H1 (cell line): ENCODE measurements around the gene ZNF202. TPM values are rescaled to one million over a fixed set of nuclear protein-coding genes. Genes with fewer than 3 reads are reported as not detected.

Experiments used
- CTCF ChIA-PET: fragments of 300-600 bp; sonication (Branson Sonifier 250); formaldehyde crosslinking; loops from one replicate; lab custom pipeline; 2021; ENCODE audit not compliant: partially characterized antibody; lab: Charles Lee
- POLR2A ChIA-PET: fragments of 300-600 bp; sonication (Branson Sonifier 250); formaldehyde crosslinking; loops from one replicate; lab custom pipeline; 2021; ENCODE audit warnings: inconsistent platforms; ENCODE audit not compliant: partially characterized antibody; lab: Charles Lee
- DNase-seq, 2 experiments: peaks; one replicate each; pipeline versions ENCODE4 v3.0.0 to v3.0.0-alpha.2; 2010 to 2022; ENCODE audit warnings: low spot score in 2 of 2, low read depth in 1 of 2, mixed read lengths in 1 of 2
- FAIRE-seq: peaks from 2 replicates; lab custom pipeline; 2011; peaks lifted over from hg19 to GRCh38; lab: Jason Lieb, UNC
- H2AFZ ChIP-seq: 2 replicates; pipeline ENCODE4 v1.8.1; 2012; ENCODE audit warnings: low read length, inconsistent platforms
- H2AK5ac ChIP-seq: 2 replicates; pipeline ENCODE4 v1.6.1; 2013; ENCODE audit warnings: low read depth, low read length
- H2BK120ac ChIP-seq: replicated peaks from 2 replicates; pipeline ENCODE3; 2013; ENCODE audit warnings: low read depth, low read length, inconsistent platforms
- H2BK12ac ChIP-seq: 2 replicates; pipeline ENCODE4 v1.6.1; 2013; ENCODE audit warnings: low read depth, low read length
- H2BK15ac ChIP-seq: 2 replicates; pipeline ENCODE4 v1.6.1; 2013; ENCODE audit warnings: low read length
- H2BK20ac ChIP-seq: 2 replicates; pipeline ENCODE4 v1.6.1; 2013; ENCODE audit warnings: low read length
- H2BK5ac ChIP-seq: 2 replicates; pipeline ENCODE4 v1.6.1; 2013; ENCODE audit warnings: low read depth, low read length
- H3K14ac ChIP-seq: 2 replicates; pipeline ENCODE4 v1.6.1; 2013; ENCODE audit warnings: inconsistent platforms; ENCODE audit not compliant: insufficient read length
- H3K18ac ChIP-seq: 2 replicates; pipeline ENCODE4 v1.6.1; 2013; ENCODE audit warnings: low read length; ENCODE audit errors: extremely low read depth
- H3K23ac ChIP-seq: 2 replicates; pipeline ENCODE4 v1.6.1; 2013; ENCODE audit warnings: inconsistent platforms; ENCODE audit not compliant: insufficient read length
- H3K23me2 ChIP-seq: 2 replicates; pipeline ENCODE4 v1.6.1; 2013; ENCODE audit warnings: low read depth, low read length
- H3K27ac ChIP-seq: 2 replicates; pipeline ENCODE4 v1.6.1; 2011; ENCODE audit warnings: low read depth, low read length, inconsistent platforms
- H3K27me3 ChIP-seq, 4 experiments: replicated peaks in 1 of 4; 1 replicate in 1 of 4; 2 replicates in 3 of 4; pipeline versions ENCODE4 v1.6.1 to v1.8.1; 2011 to 2013; ENCODE audit warnings: low read length in 3 of 4, mild to moderate bottlenecking in 3 of 4, inconsistent platforms in 2 of 4, mixed read lengths in 2 of 4, moderate library complexity in 1 of 4; ENCODE audit not compliant: control insufficient read depth in 3 of 4, insufficient read depth in 3 of 4; ENCODE audit errors: extremely low read depth in 1 of 4
- H3K36me3 ChIP-seq, 4 experiments: 2 replicates each; pipeline versions ENCODE4 v1.6.1 to v1.8.1; 2011 to 2013; ENCODE audit warnings: mild to moderate bottlenecking in 4 of 4, low read length in 3 of 4, moderate library complexity in 2 of 4, control low read depth in 1 of 4, inconsistent platforms in 1 of 4; ENCODE audit not compliant: insufficient read depth in 4 of 4, control insufficient read depth in 2 of 4
- H3K4ac ChIP-seq: replicated peaks from 2 replicates; pipeline ENCODE3; 2013; ENCODE audit warnings: low read length, low read depth, mixed read lengths, inconsistent platforms; ENCODE audit not compliant: insufficient read length
- H3K4me1 ChIP-seq, 4 experiments: replicated peaks in 1 of 4; 1 replicate in 1 of 4; 2 replicates in 3 of 4; pipeline versions ENCODE4 v1.6.1 to v1.8.1; 2011 to 2013; ENCODE audit warnings: low read length in 3 of 4, inconsistent platforms in 2 of 4, mixed read lengths in 1 of 4; ENCODE audit not compliant: insufficient read depth in 4 of 4, control insufficient read depth in 3 of 4
- H3K4me2 ChIP-seq, 2 experiments: 2 replicates each; pipeline versions ENCODE4 v1.6.1 to v1.8.1; 2011 to 2013; ENCODE audit warnings: low read depth in 2 of 2, low read length in 2 of 2, control low read depth in 1 of 2, inconsistent platforms in 1 of 2, mild to moderate bottlenecking in 1 of 2; ENCODE audit not compliant: insufficient read depth in 1 of 2
- H3K4me3 ChIP-seq, 4 experiments: fragments of 200-600, 300-600 bp in 1 of 4; sonication (generic), shearing (Covaris generic), sonication (Bioruptor Twin) in 1 of 4; 2 replicates each; pipeline versions ENCODE4 v1.5.1 to v1.8.1; 2011 to 2016; ENCODE audit warnings: low read length in 4 of 4, low read depth in 3 of 4, control low read depth in 2 of 4, inconsistent platforms in 2 of 4, mild to moderate bottlenecking in 2 of 4, mixed read lengths in 1 of 4, moderate library complexity in 1 of 4; ENCODE audit not compliant: insufficient read depth in 2 of 4; ENCODE audit errors: extremely low read depth in 1 of 4
- H3K56ac ChIP-seq: replicated peaks from 2 replicates; pipeline ENCODE3; 2013; ENCODE audit warnings: low read depth, mild to moderate bottlenecking, mixed read lengths, low read length, inconsistent platforms; ENCODE audit not compliant: insufficient read length
- H3K79me1 ChIP-seq: 2 replicates; pipeline ENCODE4 v1.6.1; 2013; ENCODE audit warnings: low read depth, low read length, control low read depth
- H3K79me2 ChIP-seq, 2 experiments: 2 replicates each; pipeline versions ENCODE4 v1.6.1 to v1.8.1; 2012 to 2013; ENCODE audit warnings: low read length in 2 of 2, mild to moderate bottlenecking in 2 of 2, inconsistent platforms in 1 of 2; ENCODE audit not compliant: insufficient read depth in 2 of 2, control insufficient read depth in 1 of 2
- H3K9ac ChIP-seq, 4 experiments: replicated peaks in 1 of 4; 1 replicate in 1 of 4; 2 replicates in 3 of 4; pipeline versions ENCODE4 v1.6.1 to v1.8.1; 2011 to 2013; ENCODE audit warnings: low read depth in 3 of 4, low read length in 3 of 4, control low read depth in 2 of 4, mild to moderate bottlenecking in 2 of 4, moderate library complexity in 2 of 4, inconsistent platforms in 1 of 4; ENCODE audit errors: extremely low read depth in 1 of 4
- H3K9me3 ChIP-seq, 2 experiments: 2 replicates each; pipeline versions ENCODE4 v1.6.1 to v1.8.1; 2012 to 2013; ENCODE audit warnings: mild to moderate bottlenecking in 2 of 2, moderate library complexity in 2 of 2, control low read depth in 1 of 2, inconsistent platforms in 1 of 2, low read depth in 1 of 2, low read length in 1 of 2, mixed read lengths in 1 of 2; ENCODE audit not compliant: insufficient read depth in 2 of 2
- H4K20me1 ChIP-seq, 2 experiments: replicated peaks in 1 of 2; 2 replicates each; pipeline versions ENCODE3 to v1.8.1; 2011 to 2013; ENCODE audit warnings: inconsistent platforms in 2 of 2, low read length in 2 of 2, mild to moderate bottlenecking in 1 of 2; ENCODE audit not compliant: insufficient read depth in 2 of 2, control insufficient read depth in 1 of 2
- H4K5ac ChIP-seq: 2 replicates; pipeline ENCODE4 v1.6.1; 2013; ENCODE audit warnings: low read length, low read depth, mixed read lengths, inconsistent platforms; ENCODE audit not compliant: insufficient read length
- H4K8ac ChIP-seq: 2 replicates; pipeline ENCODE4 v1.8.0; 2013; ENCODE audit warnings: mild to moderate bottlenecking, moderate library complexity, low read length, inconsistent platforms; ENCODE audit not compliant: insufficient read depth; ENCODE audit errors: extremely low read depth
- H4K91ac ChIP-seq: replicated peaks from 2 replicates; pipeline ENCODE3; 2013; ENCODE audit warnings: low read length, mixed read lengths, inconsistent platforms; ENCODE audit not compliant: insufficient read length
- WGBS, 2 experiments: shearing (Covaris generic) in 1 of 2; methylation state at CpG; one replicate each; pipeline versions ENCODE4 v1.1.6 to v1.1.7; 2013 to 2015; ENCODE audit warnings: low lambda C conversion rate in 2 of 2, mixed read lengths in 2 of 2, inconsistent platforms in 1 of 2, low coverage in 1 of 2, missing lambda C conversion rate in 1 of 2; ENCODE audit not compliant: insufficient replicate concordance in 2 of 2, insufficient coverage in 1 of 2, insufficient read length in 1 of 2; ENCODE audit errors: extremely low coverage in 1 of 2, missing lambda C conversion rate in 1 of 2; 5-methylcytosine and 5-hydroxymethylcytosine counted together
- polyA plus RNA-seq, 7 experiments: library from polyadenylated mRNA; depleted of rRNA in 3 of 7; stranded (reverse) in 5 of 7; unstranded in 2 of 7; fragments of >200 nt in 5 of 7; fragments of 200-250 nt in 2 of 7; gene quantifications; 1 replicate in 5 of 7; 2 replicates in 1 of 7; 4 replicates in 1 of 7; pipeline versions ENCODE4 v1.2.1 to v1.2.3, GENCODE V29; 2011 to 2013; ENCODE audit warnings: missing spikeins in 2 of 7, mixed read lengths in 2 of 7
- total RNA-seq: library from RNA; stranded (reverse); fragmentation: NEBNext Ultra II Directional; extraction: Animal tissue kit (Norgen Biotek cat#: 25700); gene quantifications from 2 replicates; pipeline ENCODE4 v1.2.1, GENCODE V29; 2021

The ZNF202 gene
- total and polyA plus RNA-seq, 2 of the 8 experiments (the other 6 are each of a cell fraction or from before 2014, with no cell fraction given) = 14.1 to 33.9 TPM

- Histone ChIP-seq H3K36me3 (no peaks in the 10 kb centered on the region), H4K8ac (no peak overlapping the region), H3K27ac (no peak overlapping the region), H3K4me3 (no peak overlapping the region), H2BK15ac (no peak overlapping the region), H3K79me1 (no peaks in the 10 kb centered on the region), H3K4me1 (no peaks in the 10 kb centered on the region), H3K4me2 (no peak overlapping the region), H4K20me1 (no peaks in the 10 kb centered on the region), H3K79me2 (no peaks in the 10 kb centered on the region), H2BK20ac (no peak overlapping the region), H3K14ac (no peak overlapping the region), H2BK5ac (no peak overlapping the region), H4K5ac (no peak overlapping the region), H3K9me3 (no peaks in the 10 kb centered on the region), H2AK5ac (no peak overlapping the region), H3K4ac (no peak overlapping the region), H3K18ac (no peak overlapping the region), H2AFZ (peak overlapping the region; percentile 72; the same call in 1 of the 2 replicates), H2BK120ac (no peak overlapping the region), H3K27me3 (0 out of 7 replicates have a peak, but pooled peaks cover 0 to 2% (median 0%) of the 10 kb centered on the region in 4 experiments), H3K23me2 (no peaks in the 10 kb centered on the region), H3K23ac (no peak overlapping the region), H2BK12ac (no peak overlapping the region), H3K56ac (no peak overlapping the region), H4K91ac (no peak overlapping the region), H3K9ac (no peak overlapping the region)
- 82% methylated on average over 8 of the region's 8 CpGs; no CpG with 5 or more reads in 1 of the 2 experiments for WGBS, 2 experiments
- POLR2A ChIA-PET = no interaction called here
- CTCF ChIA-PET = interaction anchor here (0.6 to 1.5 kb wide), 7 partner anchors 10 to 43 kb away, joined by 3 to 6 read pairs (median 3); no protein-coding TSS in a partner anchor
- no peak for DNase-seq
- FAIRE-seq = no peak
Observed at GRCh38 chr11:123683428-123684170, 57.9 kb downstream of the ZNF202 start.
